HuH-7.5 (cell line): Measurements from ENCODE around the gene RABL6.
"Not testable (repeated sequence)": the region's sequence is repeated elsewhere in the genome, so short reads cannot be mapped to it uniquely, and the experiment has no call there.

Experiments
- DNase-seq: peaks from one replicate; pipeline ENCODE4 v3.0.0; 2011; ENCODE audit warnings: low spot score

The RABL6 gene

DNA sequence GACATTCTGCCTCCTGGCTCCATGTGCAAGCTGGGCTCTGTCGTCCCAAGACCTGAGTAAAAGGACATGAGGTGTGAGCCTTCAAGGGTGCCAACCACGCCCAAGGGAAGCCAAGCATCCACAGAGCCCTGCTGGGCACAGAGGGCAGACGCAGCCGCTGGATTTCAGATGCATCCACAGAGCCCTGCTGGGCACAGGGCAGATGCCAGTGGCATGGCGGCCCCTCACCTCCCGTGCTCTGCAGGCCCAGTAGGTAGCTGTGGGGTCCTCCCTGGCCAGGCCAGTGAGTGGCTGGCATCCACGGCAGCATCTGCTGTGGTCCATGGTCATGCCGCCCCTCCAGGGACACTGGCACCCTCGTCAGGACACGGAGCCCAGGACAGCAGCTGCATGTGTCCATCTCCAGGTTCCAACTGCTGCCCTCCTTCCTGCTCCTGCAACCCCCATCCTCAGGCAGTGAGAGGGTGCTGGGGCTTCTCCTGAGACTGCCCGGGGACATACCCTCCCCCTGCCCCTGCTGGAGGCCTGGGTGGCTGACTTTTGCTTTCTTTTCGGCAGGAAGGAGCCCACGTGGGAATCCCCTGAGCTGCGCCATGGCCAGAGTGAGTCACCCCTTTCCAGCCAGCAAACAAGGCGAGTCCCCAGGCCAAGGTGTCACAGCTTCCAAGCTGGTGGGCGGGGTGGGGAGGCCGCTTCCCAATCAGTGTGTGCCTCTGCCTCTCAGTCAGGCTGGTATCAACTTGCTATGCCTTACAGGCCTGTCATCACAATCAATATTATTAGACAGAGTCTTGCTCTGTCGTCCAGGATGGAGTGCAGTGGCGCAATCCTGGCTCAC lies 74.6 kb downstream of the RABL6 start:
- peak; percentile 72 for DNase-seq

DNA sequence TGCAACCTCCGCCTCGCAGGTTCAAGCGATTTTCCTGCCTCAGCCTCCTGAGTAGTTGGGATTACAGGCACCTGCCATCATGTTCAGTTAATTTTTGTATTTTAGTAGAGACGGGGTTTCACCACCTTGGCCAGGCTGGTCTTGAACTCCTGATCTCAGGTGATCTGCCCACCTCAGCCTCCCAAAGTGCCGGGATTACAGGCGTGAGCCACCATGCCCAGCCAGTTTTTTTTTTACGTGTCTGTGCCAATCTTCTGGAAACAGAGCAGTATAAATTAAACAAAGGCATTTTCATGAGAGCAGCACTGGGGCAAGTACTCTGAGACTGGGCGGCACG lies 75.2 kb downstream of the RABL6 start:
- DNase-seq: not testable (repeated sequence)

DNA sequence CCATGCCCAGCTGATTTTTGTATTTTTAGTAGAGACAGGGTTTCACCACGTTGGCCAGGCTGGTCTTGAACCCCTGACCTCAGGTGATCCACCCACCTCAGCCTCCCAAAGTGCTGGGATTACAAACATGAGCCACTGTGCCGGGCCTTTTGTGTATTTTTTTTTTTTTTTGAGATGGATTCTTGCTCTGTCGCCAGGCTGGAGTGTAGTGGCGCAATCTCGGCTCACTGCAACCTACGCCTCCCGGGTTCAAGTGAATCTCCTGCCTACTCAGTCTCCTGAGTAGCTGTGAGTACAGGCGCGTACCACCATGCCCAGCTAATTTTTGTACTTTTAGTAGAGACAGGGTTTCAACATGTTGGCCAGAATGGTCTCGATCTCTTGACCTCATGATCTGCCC lies 75.9 kb downstream of the RABL6 start:
- DNase-seq: not testable (repeated sequence)

DNA sequence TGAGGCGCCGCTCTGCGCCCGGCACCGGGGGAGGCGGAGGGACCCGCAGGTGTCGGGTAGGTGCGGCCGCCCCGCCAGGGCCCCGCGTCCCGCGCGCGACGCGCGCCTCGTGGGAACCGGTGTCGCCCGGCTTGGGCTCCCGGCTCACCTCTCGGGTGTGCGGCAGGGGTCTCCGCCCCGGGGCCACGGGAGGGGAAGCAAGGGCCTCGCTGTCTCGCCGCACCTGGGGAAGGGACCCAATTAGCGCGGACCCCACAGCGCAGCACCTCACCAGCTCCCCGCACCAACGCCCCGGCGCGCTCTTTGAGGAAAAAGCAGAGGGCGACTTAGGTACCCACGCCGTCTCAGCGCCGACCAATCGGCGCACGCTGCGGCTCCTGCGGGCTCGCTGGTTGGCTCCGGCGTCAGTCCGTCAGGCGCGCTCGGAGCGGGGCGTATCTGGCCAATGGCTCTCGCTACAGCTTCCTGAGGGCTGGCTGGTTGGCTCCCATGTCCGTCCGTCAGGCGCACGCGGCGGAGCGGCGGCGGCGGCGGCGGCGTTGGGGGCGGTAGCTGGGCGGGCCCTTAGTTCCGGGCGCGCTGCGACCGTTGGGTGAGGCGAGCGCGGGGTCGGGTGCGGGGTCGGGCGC lies 78.3 kb downstream of the RABL6 start, which contains the start of gene TRAF2:
TSS of gene TRAF2 (plus strand) at position 567 of the 629 bp plus-strand sequence. CDS start 12,225 bp downstream, outside the sequence.
- DNase-seq: peak; percentile 100

DNA sequence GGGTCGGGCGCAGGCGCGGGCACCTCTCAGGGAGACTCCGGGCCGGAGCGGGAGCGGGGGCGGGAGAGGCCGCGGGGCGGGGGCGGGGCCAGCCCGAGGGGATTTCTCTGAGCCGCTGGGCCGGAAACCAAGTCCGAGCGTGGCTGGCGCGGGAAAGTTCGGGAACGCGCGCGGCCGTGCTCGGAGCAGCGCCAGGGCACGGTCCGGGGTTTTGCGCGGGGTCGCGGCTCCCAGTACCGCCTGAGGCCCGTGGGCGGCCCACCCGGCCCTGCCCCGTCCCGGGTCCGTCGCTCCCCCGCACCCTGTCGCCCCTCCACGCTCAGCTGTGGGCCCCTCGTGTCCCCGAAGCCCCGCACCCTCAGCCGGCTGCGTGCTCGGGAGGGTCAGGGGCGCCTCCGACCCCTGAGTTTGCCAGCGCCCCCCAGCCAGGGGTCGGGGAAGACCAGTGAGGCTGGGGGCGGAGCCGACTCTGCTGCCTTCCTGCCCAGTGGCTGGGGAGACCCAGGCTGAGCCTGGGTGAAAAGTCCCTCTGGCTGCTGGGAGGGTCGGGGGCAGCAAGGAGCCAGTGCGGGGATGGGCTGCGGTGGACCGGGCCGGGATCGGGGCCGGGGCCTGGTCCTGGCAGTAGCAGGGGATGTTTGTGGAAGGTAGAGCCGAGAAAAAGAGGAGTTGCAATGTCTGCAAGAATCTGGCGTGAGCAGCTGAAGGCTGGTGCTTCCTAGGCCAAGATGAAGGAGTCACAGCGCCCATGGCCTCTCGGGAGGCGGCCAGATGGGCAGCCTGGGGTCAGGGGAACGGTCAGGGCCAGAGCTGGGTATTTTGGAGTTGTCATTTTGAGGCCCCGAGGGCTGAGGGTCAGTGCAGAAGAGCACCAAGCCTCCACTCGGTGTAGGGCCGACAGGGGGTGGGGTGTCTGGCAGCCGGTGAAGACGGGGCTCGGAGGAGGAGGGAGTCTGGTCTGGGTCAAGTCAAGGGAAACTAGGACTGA lies 79.2 kb downstream of the RABL6 start:
- DNase-seq: peak; percentile 87

DNA sequence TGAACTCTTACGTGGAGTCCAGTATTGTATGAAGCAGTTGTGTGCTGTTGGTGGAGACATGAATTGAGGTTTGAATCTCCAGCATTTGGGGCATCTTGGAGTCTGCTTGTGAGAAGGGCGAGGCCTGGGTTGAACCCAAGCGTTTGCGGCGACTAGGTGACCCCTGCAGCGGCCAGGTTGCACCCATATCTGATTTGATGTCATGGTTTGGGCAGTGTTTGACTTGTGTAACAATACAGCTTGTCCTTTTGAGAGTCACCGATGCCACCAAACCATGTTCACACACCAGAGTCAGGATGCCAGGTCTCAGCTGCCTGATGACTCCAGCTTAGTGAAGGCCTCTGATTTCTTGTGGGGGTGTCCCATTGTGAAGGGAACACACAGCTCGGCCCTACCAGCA lies 80.7 kb downstream of the RABL6 start:
- DNase-seq: no peak

DNA sequence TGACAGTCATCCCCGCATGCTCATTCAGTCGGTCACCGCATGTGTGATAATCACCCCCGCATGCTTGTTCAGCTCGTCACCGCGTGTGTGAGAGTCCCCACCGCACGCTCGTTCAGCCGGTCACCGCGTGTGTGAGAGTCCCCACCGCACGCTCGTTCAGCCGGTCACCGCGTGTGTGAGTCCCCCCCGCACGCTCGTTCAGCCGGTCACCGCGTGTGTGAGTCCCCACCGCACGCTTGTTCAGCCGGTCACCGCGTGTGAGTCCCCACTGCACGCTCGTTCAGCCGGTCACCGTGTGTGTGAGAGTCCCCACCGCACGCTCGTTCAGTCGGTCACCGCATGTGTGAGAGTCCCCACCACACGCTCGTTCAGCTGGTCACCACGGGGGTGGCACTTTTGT lies 82.1 kb downstream of the RABL6 start:
- peak; percentile 3 for DNase-seq

DNA sequence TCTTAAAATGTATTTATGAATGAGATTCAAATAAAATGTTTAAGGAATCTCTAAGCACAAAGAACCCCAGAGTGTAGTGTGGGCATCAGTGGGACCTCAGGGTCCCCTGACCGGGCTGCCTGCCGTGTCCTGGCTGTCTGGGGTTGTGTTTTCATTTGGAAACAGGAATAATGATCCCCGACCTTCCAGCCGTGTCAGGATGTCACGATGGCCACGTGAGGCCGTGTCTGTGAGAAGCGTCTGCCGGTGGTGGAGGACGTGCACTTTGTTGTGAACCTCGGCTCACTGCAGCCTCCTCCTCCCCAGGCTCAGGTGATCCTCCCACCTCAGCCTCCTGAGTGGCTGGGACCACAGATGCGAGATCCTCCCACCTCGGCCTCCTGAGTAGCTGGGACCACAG lies 82.9 kb downstream of the RABL6 start:
- DNase-seq: no peak
